Sigmoid colon (tissue), 4 donors: Measurements from ENCODE around the gene RANBP9.

Experiments
- CTCF ChIP-seq, 4 experiments: fragments of 450-650 bp in 3 of 4; fragments of 200-600 bp in 1 of 4; IDR thresholded peaks; one replicate each; pipeline ENCODE4 v1.5.1; 2016 to 2019; ENCODE audit warnings: antibody characterized with exemption in 4 of 4, mild to moderate bottlenecking in 3 of 4, moderate library complexity in 2 of 4
- POLR2A ChIP-seq, 2 donors: fragments of 450-650 bp; IDR thresholded peaks; one replicate each; pipeline ENCODE4 v1.6.1; 2016; ENCODE audit warnings: antibody characterized with exemption in 2 of 2, mild to moderate bottlenecking in 2 of 2, moderate library complexity in 2 of 2
- POLR2AphosphoS5 ChIP-seq, 4 donors: sonication (generic); formaldehyde crosslinking; IDR thresholded peaks; one replicate each; pipeline ENCODE4 v1.6.1; 2017; ENCODE audit warnings: antibody characterized with exemption in 4 of 4

- TF ChIP-seq CTCF (IDR thresholded peaks at IDR 0.05) (no peak), POLR2A (IDR thresholded peaks at IDR 0.05) (no peak), POLR2AphosphoS5 (IDR thresholded peaks at IDR 0.05) (no peak)
Observed at GRCh38 chr6:13669476-13669875, 42.2 kb downstream of the RANBP9 start.
